ENCODE measurements around the gene RABGAP1L.

DNA sequence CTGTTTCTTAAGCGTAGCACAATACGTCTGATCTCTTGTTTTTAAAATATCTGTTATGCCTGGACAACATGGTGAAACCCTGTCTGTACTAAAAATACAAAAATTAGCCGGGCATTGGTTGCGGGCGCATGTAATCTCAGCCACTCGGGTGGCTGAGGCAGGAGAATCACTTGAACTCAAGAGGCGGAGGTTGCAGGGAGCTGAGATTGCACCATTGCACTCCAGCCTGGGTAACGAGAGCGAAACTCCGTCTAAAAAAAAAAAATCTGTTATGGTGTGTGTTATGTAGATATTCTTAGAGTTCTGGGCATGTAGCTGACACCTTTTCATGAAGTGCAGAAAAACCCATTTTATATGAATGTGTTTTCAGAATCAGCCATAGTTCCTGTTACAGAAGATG lies 38.2 kb downstream of the RABGAP1L start:
- no peak for TF ChIP-seq POLR2AphosphoS5 (IDR thresholded peaks at IDR 0.05)
- TF ChIP-seq, protein P1, sequence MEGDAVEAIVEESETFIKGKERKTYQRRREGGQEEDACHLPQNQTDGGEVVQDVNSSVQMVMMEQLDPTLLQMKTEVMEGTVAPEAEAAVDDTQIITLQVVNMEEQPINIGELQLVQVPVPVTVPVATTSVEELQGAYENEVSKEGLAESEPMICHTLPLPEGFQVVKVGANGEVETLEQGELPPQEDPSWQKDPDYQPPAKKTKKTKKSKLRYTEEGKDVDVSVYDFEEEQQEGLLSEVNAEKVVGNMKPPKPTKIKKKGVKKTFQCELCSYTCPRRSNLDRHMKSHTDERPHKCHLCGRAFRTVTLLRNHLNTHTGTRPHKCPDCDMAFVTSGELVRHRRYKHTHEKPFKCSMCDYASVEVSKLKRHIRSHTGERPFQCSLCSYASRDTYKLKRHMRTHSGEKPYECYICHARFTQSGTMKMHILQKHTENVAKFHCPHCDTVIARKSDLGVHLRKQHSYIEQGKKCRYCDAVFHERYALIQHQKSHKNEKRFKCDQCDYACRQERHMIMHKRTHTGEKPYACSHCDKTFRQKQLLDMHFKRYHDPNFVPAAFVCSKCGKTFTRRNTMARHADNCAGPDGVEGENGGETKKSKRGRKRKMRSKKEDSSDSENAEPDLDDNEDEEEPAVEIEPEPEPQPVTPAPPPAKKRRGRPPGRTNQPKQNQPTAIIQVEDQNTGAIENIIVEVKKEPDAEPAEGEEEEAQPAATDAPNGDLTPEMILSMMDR (IDR thresholded peaks at IDR 0.05), result no peak
- TF ChIP-seq EP300 (IDR thresholded peaks at IDR 0.05), result no peak
- TF ChIP-seq POLR2A (IDR thresholded peaks at IDR 0.05), result no peak

All from gastroesophageal sphincter (tissue), 3 donors.